G401 (cell line): ENCODE measurements around the gene CSF1R. TPM values are rescaled to one million over a fixed set of nuclear protein-coding genes. Genes with fewer than 3 reads are reported as not detected.

ENCODE experiments used
- DNase-seq: peaks from one replicate; pipeline ENCODE4 v3.0.0-alpha.2; 2015; ENCODE audit warnings: low spot score
- in situ Hi-C: cut with HindIII; loops from 2 replicates; pipeline ENCODE4 v1.10.0; 2016; ENCODE audit warnings: low sequenced_read_pairs, mixed read lengths
- total RNA-seq: library from RNA; depleted of rRNA; stranded (reverse); fragments of >200 nt; shearing (Covaris generic); gene quantifications from 2 replicates; pipeline ENCODE4 v1.2.3, GENCODE V29; 2014

CSF1R gene
- total RNA-seq, 1 experiment from 2014 or later, result 1.1 TPM

GRCh38 chr5:150077060-150077459 is 9.3 kb downstream of the CSF1R start:
- in situ Hi-C loops, result no loop called here
- no peak for DNase-seq

GRCh38 chr5:150075806-150076205 is 10.5 kb downstream of the CSF1R start:
- DNase-seq, result no peak
- in situ Hi-C loops, result no loop called here

- in situ Hi-C loops, result no loop called here
- no peak for DNase-seq
These were observed 11.1 kb downstream of the CSF1R start for GRCh38 chr5:150075233-150075632.

GRCh38 chr5:150073677-150074076 is 12.7 kb downstream of the CSF1R start:
- in situ Hi-C loops, result loop anchor here (5.0 kb wide), 1 partner anchor 41 kb away; no protein-coding TSS in a partner anchor
- DNase-seq, result no peak

- in situ Hi-C loops, result loop anchor here (5.0 kb wide), 1 partner anchor 41 kb away; no protein-coding TSS in a partner anchor
- no peak for DNase-seq
These were observed 13.2 kb downstream of the CSF1R start for GRCh38 chr5:150073086-150073625.

GRCh38 chr5:150070821-150071220 is 15.5 kb downstream of the CSF1R start:
- DNase-seq, result no peak
- in situ Hi-C loops, result loop anchor here (5.0 kb wide), 1 partner anchor 39 kb away; no protein-coding TSS in a partner anchor

GRCh38 chr5:150069672-150070627 is 16.4 kb downstream of the CSF1R start:
- DNase-seq, result no peak
- in situ Hi-C loops, result loop anchor here (5.0 kb wide), 1 partner anchor 38 kb away; no protein-coding TSS in a partner anchor

- in situ Hi-C loops, result no loop called here
- no peak for DNase-seq
These were observed 17.3 kb downstream of the CSF1R start for GRCh38 chr5:150068961-150069645.

- DNase-seq, result no peak
- in situ Hi-C loops, result no loop called here
These were observed 17.9 kb downstream of the CSF1R start for GRCh38 chr5:150068472-150068871.

- DNase-seq, result no peak
These were observed 18.3 kb downstream of the CSF1R start for GRCh38 chr5:150068071-150068470.

GRCh38 chr5:150067405-150067960 is 18.9 kb downstream of the CSF1R start:
- in situ Hi-C loops, result no loop called here
- DNase-seq, result no peak

More at GRCh38 chr5:150068071-150068470, 18.3 kb downstream of the CSF1R start:
- in situ Hi-C loops, result no loop called here

GRCh38 chr5:150066901-150067396 is 19.4 kb downstream of the CSF1R start:
- DNase-seq, result no peak
- in situ Hi-C loops, result no loop called here

- in situ Hi-C loops, result no loop called here
- DNase-seq, result no peak
These were observed 19.9 kb downstream of the CSF1R start for GRCh38 chr5:150066436-150066835.

GRCh38 chr5:150065886-150066285 is 20.5 kb downstream of the CSF1R start:
- DNase-seq, result no peak
- in situ Hi-C loops, result no loop called here

- in situ Hi-C loops, result no loop called here
- DNase-seq, result no peak
These were observed 21.0 kb downstream of the CSF1R start for GRCh38 chr5:150065346-150065745.

GRCh38 chr5:150064681-150065220 is 21.6 kb downstream of the CSF1R start:
- no peak for DNase-seq
- in situ Hi-C loops, result no loop called here

GRCh38 chr5:150063638-150064037 is 22.7 kb downstream of the CSF1R start:
- in situ Hi-C loops, result no loop called here

GRCh38 chr5:150062216-150062922 is 24.0 kb downstream of the CSF1R start:
- no peak for DNase-seq
- in situ Hi-C loops, result no loop called here

More at GRCh38 chr5:150063638-150064037, 22.7 kb downstream of the CSF1R start:
- DNase-seq, result no peak
